Measurements from ENCODE around the gene CERKL. TPM values are rescaled to one million over a fixed set of nuclear protein-coding genes. Genes with fewer than 3 reads are reported as not detected.
"Not testable (repeated sequence)": the region's sequence is repeated elsewhere in the genome, so short reads cannot be mapped to it uniquely, and the experiment has no call there.

The CERKL gene
- not detected for total RNA-seq

DNA sequence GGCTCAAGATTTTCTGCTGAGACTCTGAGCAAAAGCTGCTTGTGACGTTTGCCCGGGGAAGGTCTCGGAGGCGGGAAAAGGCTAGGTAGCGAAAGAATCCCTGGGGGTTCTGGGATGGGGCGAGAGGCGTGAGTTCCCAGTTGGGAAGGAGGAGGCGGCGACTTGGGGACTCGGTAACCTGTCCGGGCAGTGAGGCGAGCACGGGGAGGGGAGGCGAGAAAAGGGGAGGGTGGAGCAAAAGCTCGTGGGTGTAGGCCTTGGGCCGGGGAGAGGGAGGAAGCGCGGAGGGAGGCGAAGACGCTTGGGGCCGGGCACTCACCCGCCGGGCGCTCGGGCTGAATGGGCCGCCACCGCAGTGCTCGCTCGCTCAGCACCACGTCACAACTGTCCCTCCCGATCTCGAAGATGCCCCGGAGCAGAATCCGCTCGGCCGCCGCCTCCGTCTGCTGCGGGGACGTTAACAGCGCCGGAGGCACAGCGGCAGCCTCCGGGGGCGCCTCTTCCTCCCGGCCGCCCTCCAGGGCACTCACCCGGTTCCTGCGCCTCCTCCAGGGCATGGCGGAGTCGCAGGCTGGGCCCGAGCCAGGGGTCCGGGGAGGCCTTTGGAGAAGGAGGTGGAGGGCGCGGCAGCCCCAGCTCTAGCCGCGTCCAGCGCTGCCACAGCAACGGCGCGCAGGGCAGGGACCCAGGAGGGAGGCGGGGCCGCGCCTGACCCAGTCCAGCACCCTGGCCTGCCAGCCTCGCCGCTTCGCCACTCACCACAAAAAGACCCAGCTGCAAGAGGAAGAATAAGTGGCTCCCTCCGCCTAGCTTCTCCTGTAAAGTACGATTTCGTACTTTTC, at the start of gene CERKL:
CERKL (minus strand) TSS at position 656 of the 842 bp plus-strand sequence; CDS start at position 557, 99 bp downstream.
- peak within 1 kb of the TSS; percentile 51 for H3K4me3 ChIP-seq
- no peaks in the 10 kb centered on the region for H3K36me3 ChIP-seq
- 4% methylated on average over 43 of the region's 70 CpGs for WGBS
- no peak within 1 kb of the TSS for H3K27ac ChIP-seq
- H3K4me1 ChIP-seq = peaks cover 16% of the 10 kb centered on the region
- peaks cover 8% of the 10 kb centered on the region for H3K27me3 ChIP-seq
- TF ChIP-seq POLR2AphosphoS5 (IDR thresholded peaks at IDR 0.05) = no peak
- no peak for TF ChIP-seq EP300 (IDR thresholded peaks at IDR 0.05)
- no peak for TF ChIP-seq POLR2A (IDR thresholded peaks at IDR 0.05)
- no peak for TF ChIP-seq CTCF (IDR thresholded peaks at IDR 0.05)
- H3K9me3 ChIP-seq = no peaks in the 10 kb centered on the region
- peak in 1 of 2 donors; percentile 77 for DNase-seq (ENCODE audit: low spot score in 2 of 2)

GRCh38 chr2:181702519-181702918, 45.6 kb upstream of the CERKL start:
- 93% methylated on average over 3 of the region's 3 CpGs for WGBS

GRCh38 chr2:181698223-181698622, 41.3 kb upstream of the CERKL start:
- Histone ChIP-seq H3K36me3 (no peaks in the 10 kb centered on the region), H3K4me1 (no peaks in the 10 kb centered on the region), H3K9me3 (no peaks in the 10 kb centered on the region), H3K27me3 (peaks cover 5% of the 10 kb centered on the region), H3K27ac (no peak overlapping the region), H3K4me3 (no peak overlapping the region)
- no peak for DNase-seq (ENCODE audit: low spot score in 2 of 2)
- WGBS = 94% methylated on average over 1 of the region's 1 CpG
- TF ChIP-seq EP300 (IDR thresholded peaks at IDR 0.05) (no peak), POLR2A (IDR thresholded peaks at IDR 0.05) (no peak), POLR2AphosphoS5 (IDR thresholded peaks at IDR 0.05) (no peak), CTCF (IDR thresholded peaks at IDR 0.05) (no peak)

More at GRCh38 chr2:181702519-181702918, 45.6 kb upstream of the CERKL start:
- not testable (repeated sequence) for H3K27me3 ChIP-seq; H3K4me3 ChIP-seq; H3K36me3 ChIP-seq; H3K4me1 ChIP-seq; H3K9me3 ChIP-seq; DNase-seq (ENCODE audit: low spot score in 2 of 2); H3K27ac ChIP-seq

GRCh38 chr2:181697571-181697970, 40.7 kb upstream of the CERKL start:
- no peak for DNase-seq (ENCODE audit: low spot score in 2 of 2)
- no peak for TF ChIP-seq POLR2A (IDR thresholded peaks at IDR 0.05)
- 95% methylated on average over 1 of the region's 1 CpG for WGBS
- Histone ChIP-seq H3K9me3 (no peaks in the 10 kb centered on the region), H3K36me3 (no peaks in the 10 kb centered on the region), H3K27ac (no peak overlapping the region), H3K27me3 (peaks cover 5% of the 10 kb centered on the region), H3K4me3 (no peak overlapping the region), H3K4me1 (no peaks in the 10 kb centered on the region)

GRCh38 chr2:181697126-181697525, 40.2 kb upstream of the CERKL start:
- Histone ChIP-seq H3K36me3 (no peaks in the 10 kb centered on the region), H3K4me1 (no peaks in the 10 kb centered on the region), H3K27me3 (peaks cover 5% of the 10 kb centered on the region), H3K4me3 (no peak overlapping the region), H3K27ac (no peak overlapping the region), H3K9me3 (no peaks in the 10 kb centered on the region)
- WGBS = 83% methylated on average over 6 of the region's 6 CpGs
- DNase-seq (ENCODE audit: low spot score in 2 of 2) = no peak
- TF ChIP-seq POLR2A (IDR thresholded peaks at IDR 0.05) (no peak), EP300 (IDR thresholded peaks at IDR 0.05) (no peak), CTCF (IDR thresholded peaks at IDR 0.05) (no peak), POLR2AphosphoS5 (IDR thresholded peaks at IDR 0.05) (no peak)

DNA sequence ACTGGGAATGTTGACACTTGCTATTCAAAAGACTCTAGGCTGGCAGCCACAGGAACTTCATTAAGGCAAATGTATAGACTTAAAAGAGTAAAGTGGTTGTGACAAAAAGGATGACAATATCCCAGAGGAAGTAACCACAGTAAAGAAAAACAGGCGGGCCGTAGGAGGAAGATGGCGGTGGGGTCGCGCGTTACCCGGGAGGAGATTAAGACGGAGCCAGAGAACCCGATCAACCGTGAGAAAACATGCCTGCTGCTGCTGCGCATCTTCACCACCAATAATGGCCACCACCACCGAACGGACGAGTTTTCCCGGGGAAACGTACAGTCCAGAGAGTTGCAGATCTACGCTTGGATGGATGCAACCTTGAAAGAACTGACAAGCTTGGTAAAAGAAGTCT, 37.4 kb upstream of the CERKL start:
- no peaks in the 10 kb centered on the region for H3K4me1 ChIP-seq
- 94% methylated on average over 17 of the region's 17 CpGs for WGBS
- peaks cover 15% of the 10 kb centered on the region for H3K27me3 ChIP-seq
- H3K9me3 ChIP-seq = no peaks in the 10 kb centered on the region
- no peak overlapping the region for H3K4me3 ChIP-seq
- TF ChIP-seq EP300 (IDR thresholded peaks at IDR 0.05) (no peak), CTCF (IDR thresholded peaks at IDR 0.05) (no peak), POLR2A (IDR thresholded peaks at IDR 0.05) (no peak), POLR2AphosphoS5 (IDR thresholded peaks at IDR 0.05) (no peak)
- no peak for DNase-seq (ENCODE audit: low spot score in 2 of 2)
- no peaks in the 10 kb centered on the region for H3K36me3 ChIP-seq
- H3K27ac ChIP-seq = no peak overlapping the region
